Measurements from ENCODE around the gene MBNL1.

MBNL1 gene

GRCh38 chr3:152299249-152299976 is 30.7 kb downstream of the MBNL1 start:
- DNase-seq: no peak

- no peak for DNase-seq
Observed at GRCh38 chr3:152300029-152300731, 31.5 kb downstream of the MBNL1 start.

- DNase-seq: no peak
Observed at GRCh38 chr3:152301745-152302181, 33.0 kb downstream of the MBNL1 start.

GRCh38 chr3:152302521-152303021 is 33.8 kb downstream of the MBNL1 start:
- peak; percentile 18 for DNase-seq

GRCh38 chr3:152304160-152304559 is 35.4 kb downstream of the MBNL1 start:
- DNase-seq: no peak

GRCh38 chr3:152305075-152305474 is 36.3 kb downstream of the MBNL1 start:
- no peak for DNase-seq

- peak; percentile 19 for DNase-seq
Observed at GRCh38 chr3:152307829-152308474, 39.2 kb downstream of the MBNL1 start.

GRCh38 chr3:152308475-152308844 is 39.7 kb downstream of the MBNL1 start:
- DNase-seq: no peak

- no peak for DNase-seq
Observed at GRCh38 chr3:152309031-152309430, 40.3 kb downstream of the MBNL1 start.

GRCh38 chr3:152309535-152310307 is 41.0 kb downstream of the MBNL1 start:
- DNase-seq: no peak

- no peak for DNase-seq
Observed at GRCh38 chr3:152313430-152313829, 44.7 kb downstream of the MBNL1 start.

GRCh38 chr3:152313914-152314313 is 45.2 kb downstream of the MBNL1 start:
- DNase-seq: no peak

GRCh38 chr3:152314677-152315353 is 46.1 kb downstream of the MBNL1 start:
- DNase-seq: no peak

- DNase-seq: no peak
Observed at GRCh38 chr3:152315623-152316022, 46.9 kb downstream of the MBNL1 start.

GRCh38 chr3:152316318-152316717 is 47.6 kb downstream of the MBNL1 start:
- DNase-seq: no peak

- DNase-seq: no peak
Observed at GRCh38 chr3:152317184-152317583, 48.5 kb downstream of the MBNL1 start.

GRCh38 chr3:152317956-152318355 is 49.2 kb downstream of the MBNL1 start:
- DNase-seq: no peak

- DNase-seq: no peak
Observed at GRCh38 chr3:152318512-152318911, 49.8 kb downstream of the MBNL1 start.

GRCh38 chr3:152319256-152319655 is 50.5 kb downstream of the MBNL1 start:
- no peak for DNase-seq

- DNase-seq: no peak
Observed at GRCh38 chr3:152319831-152320617, 51.3 kb downstream of the MBNL1 start.

GRCh38 chr3:152321200-152321954 is 52.6 kb downstream of the MBNL1 start:
- no peak for DNase-seq

Measured in DMS79 treated with DMSO at 0.1 percent for 48 hours (cell line).